H1 (cell line): ENCODE measurements around the gene TMEM200B. TPM values are rescaled to one million over a fixed set of nuclear protein-coding genes. Genes with fewer than 3 reads are reported as not detected.

Source experiments
- CTCF ChIA-PET: fragments of 300-600 bp; sonication (Branson Sonifier 250); formaldehyde crosslinking; loops from one replicate; lab custom pipeline; 2021; ENCODE audit not compliant: partially characterized antibody; lab: Charles Lee
- POLR2A ChIA-PET: fragments of 300-600 bp; sonication (Branson Sonifier 250); formaldehyde crosslinking; loops from one replicate; lab custom pipeline; 2021; ENCODE audit warnings: inconsistent platforms; ENCODE audit not compliant: partially characterized antibody; lab: Charles Lee
- DNase-seq, 2 experiments: peaks; one replicate each; pipeline versions ENCODE4 v3.0.0 to v3.0.0-alpha.2; 2010 to 2022; ENCODE audit warnings: low spot score in 2 of 2, low read depth in 1 of 2, mixed read lengths in 1 of 2
- FAIRE-seq: peaks from 2 replicates; lab custom pipeline; 2011; peaks lifted over from hg19 to GRCh38; lab: Jason Lieb, UNC
- H2AFZ ChIP-seq: 2 replicates; pipeline ENCODE4 v1.8.1; 2012; ENCODE audit warnings: low read length, inconsistent platforms
- H2AK5ac ChIP-seq: 2 replicates; pipeline ENCODE4 v1.6.1; 2013; ENCODE audit warnings: low read depth, low read length
- H2BK120ac ChIP-seq: replicated peaks from 2 replicates; pipeline ENCODE3; 2013; ENCODE audit warnings: low read depth, low read length, inconsistent platforms
- H2BK12ac ChIP-seq: 2 replicates; pipeline ENCODE4 v1.6.1; 2013; ENCODE audit warnings: low read depth, low read length
- H2BK15ac ChIP-seq: 2 replicates; pipeline ENCODE4 v1.6.1; 2013; ENCODE audit warnings: low read length
- H2BK20ac ChIP-seq: 2 replicates; pipeline ENCODE4 v1.6.1; 2013; ENCODE audit warnings: low read length
- H2BK5ac ChIP-seq: 2 replicates; pipeline ENCODE4 v1.6.1; 2013; ENCODE audit warnings: low read depth, low read length
- H3K14ac ChIP-seq: 2 replicates; pipeline ENCODE4 v1.6.1; 2013; ENCODE audit warnings: inconsistent platforms; ENCODE audit not compliant: insufficient read length
- H3K18ac ChIP-seq: 2 replicates; pipeline ENCODE4 v1.6.1; 2013; ENCODE audit warnings: low read length; ENCODE audit errors: extremely low read depth
- H3K23ac ChIP-seq: 2 replicates; pipeline ENCODE4 v1.6.1; 2013; ENCODE audit warnings: inconsistent platforms; ENCODE audit not compliant: insufficient read length
- H3K23me2 ChIP-seq: 2 replicates; pipeline ENCODE4 v1.6.1; 2013; ENCODE audit warnings: low read depth, low read length
- H3K27ac ChIP-seq: 2 replicates; pipeline ENCODE4 v1.6.1; 2011; ENCODE audit warnings: low read depth, low read length, inconsistent platforms
- H3K27me3 ChIP-seq, 4 experiments: replicated peaks in 1 of 4; 1 replicate in 1 of 4; 2 replicates in 3 of 4; pipeline versions ENCODE4 v1.6.1 to v1.8.1; 2011 to 2013; ENCODE audit warnings: low read length in 3 of 4, mild to moderate bottlenecking in 3 of 4, inconsistent platforms in 2 of 4, mixed read lengths in 2 of 4, moderate library complexity in 1 of 4; ENCODE audit not compliant: control insufficient read depth in 3 of 4, insufficient read depth in 3 of 4; ENCODE audit errors: extremely low read depth in 1 of 4
- H3K36me3 ChIP-seq, 4 experiments: 2 replicates each; pipeline versions ENCODE4 v1.6.1 to v1.8.1; 2011 to 2013; ENCODE audit warnings: mild to moderate bottlenecking in 4 of 4, low read length in 3 of 4, moderate library complexity in 2 of 4, control low read depth in 1 of 4, inconsistent platforms in 1 of 4; ENCODE audit not compliant: insufficient read depth in 4 of 4, control insufficient read depth in 2 of 4
- H3K4ac ChIP-seq: replicated peaks from 2 replicates; pipeline ENCODE3; 2013; ENCODE audit warnings: low read length, low read depth, mixed read lengths, inconsistent platforms; ENCODE audit not compliant: insufficient read length
- H3K4me1 ChIP-seq, 4 experiments: replicated peaks in 1 of 4; 1 replicate in 1 of 4; 2 replicates in 3 of 4; pipeline versions ENCODE4 v1.6.1 to v1.8.1; 2011 to 2013; ENCODE audit warnings: low read length in 3 of 4, inconsistent platforms in 2 of 4, mixed read lengths in 1 of 4; ENCODE audit not compliant: insufficient read depth in 4 of 4, control insufficient read depth in 3 of 4
- H3K4me2 ChIP-seq, 2 experiments: 2 replicates each; pipeline versions ENCODE4 v1.6.1 to v1.8.1; 2011 to 2013; ENCODE audit warnings: low read depth in 2 of 2, low read length in 2 of 2, control low read depth in 1 of 2, inconsistent platforms in 1 of 2, mild to moderate bottlenecking in 1 of 2; ENCODE audit not compliant: insufficient read depth in 1 of 2
- H3K4me3 ChIP-seq, 4 experiments: fragments of 200-600, 300-600 bp in 1 of 4; sonication (generic), shearing (Covaris generic), sonication (Bioruptor Twin) in 1 of 4; 2 replicates each; pipeline versions ENCODE4 v1.5.1 to v1.8.1; 2011 to 2016; ENCODE audit warnings: low read length in 4 of 4, low read depth in 3 of 4, control low read depth in 2 of 4, inconsistent platforms in 2 of 4, mild to moderate bottlenecking in 2 of 4, mixed read lengths in 1 of 4, moderate library complexity in 1 of 4; ENCODE audit not compliant: insufficient read depth in 2 of 4; ENCODE audit errors: extremely low read depth in 1 of 4
- H3K56ac ChIP-seq: replicated peaks from 2 replicates; pipeline ENCODE3; 2013; ENCODE audit warnings: low read depth, mild to moderate bottlenecking, mixed read lengths, low read length, inconsistent platforms; ENCODE audit not compliant: insufficient read length
- H3K79me1 ChIP-seq: 2 replicates; pipeline ENCODE4 v1.6.1; 2013; ENCODE audit warnings: low read depth, low read length, control low read depth
- H3K79me2 ChIP-seq, 2 experiments: 2 replicates each; pipeline versions ENCODE4 v1.6.1 to v1.8.1; 2012 to 2013; ENCODE audit warnings: low read length in 2 of 2, mild to moderate bottlenecking in 2 of 2, inconsistent platforms in 1 of 2; ENCODE audit not compliant: insufficient read depth in 2 of 2, control insufficient read depth in 1 of 2
- H3K9ac ChIP-seq, 4 experiments: replicated peaks in 1 of 4; 1 replicate in 1 of 4; 2 replicates in 3 of 4; pipeline versions ENCODE4 v1.6.1 to v1.8.1; 2011 to 2013; ENCODE audit warnings: low read depth in 3 of 4, low read length in 3 of 4, control low read depth in 2 of 4, mild to moderate bottlenecking in 2 of 4, moderate library complexity in 2 of 4, inconsistent platforms in 1 of 4; ENCODE audit errors: extremely low read depth in 1 of 4
- H3K9me3 ChIP-seq, 2 experiments: 2 replicates each; pipeline versions ENCODE4 v1.6.1 to v1.8.1; 2012 to 2013; ENCODE audit warnings: mild to moderate bottlenecking in 2 of 2, moderate library complexity in 2 of 2, control low read depth in 1 of 2, inconsistent platforms in 1 of 2, low read depth in 1 of 2, low read length in 1 of 2, mixed read lengths in 1 of 2; ENCODE audit not compliant: insufficient read depth in 2 of 2
- H4K20me1 ChIP-seq, 2 experiments: replicated peaks in 1 of 2; 2 replicates each; pipeline versions ENCODE3 to v1.8.1; 2011 to 2013; ENCODE audit warnings: inconsistent platforms in 2 of 2, low read length in 2 of 2, mild to moderate bottlenecking in 1 of 2; ENCODE audit not compliant: insufficient read depth in 2 of 2, control insufficient read depth in 1 of 2
- H4K5ac ChIP-seq: 2 replicates; pipeline ENCODE4 v1.6.1; 2013; ENCODE audit warnings: low read length, low read depth, mixed read lengths, inconsistent platforms; ENCODE audit not compliant: insufficient read length
- H4K8ac ChIP-seq: 2 replicates; pipeline ENCODE4 v1.8.0; 2013; ENCODE audit warnings: mild to moderate bottlenecking, moderate library complexity, low read length, inconsistent platforms; ENCODE audit not compliant: insufficient read depth; ENCODE audit errors: extremely low read depth
- H4K91ac ChIP-seq: replicated peaks from 2 replicates; pipeline ENCODE3; 2013; ENCODE audit warnings: low read length, mixed read lengths, inconsistent platforms; ENCODE audit not compliant: insufficient read length
- BACH1 ChIP-seq: IDR thresholded peaks from 2 replicates; pipeline ENCODE4 v1.6.1; 2012; ENCODE audit warnings: low read length, improper control_type of control experiment
- CHD2 ChIP-seq: IDR thresholded peaks from 2 replicates; pipeline ENCODE4 v1.6.1; 2012; ENCODE audit warnings: low read length, improper control_type of control experiment
- EGR1 ChIP-seq: IDR thresholded peaks from 2 replicates; pipeline ENCODE4 v1.6.1; 2011; ENCODE audit warnings: low read depth, low read length, borderline replicate concordance
- EP300 ChIP-seq, 2 experiments: IDR thresholded peaks; 1 replicate in 1 of 2; 2 replicates in 1 of 2; pipeline ENCODE4 v1.6.1; 2011 to 2012; ENCODE audit warnings: low read depth in 2 of 2, low read length in 2 of 2, mild to moderate bottlenecking in 2 of 2, borderline replicate concordance in 1 of 2, inconsistent platforms in 1 of 2, moderate library complexity in 1 of 2
- EZH2 ChIP-seq: fragments of 200-600 bp; sonication (generic); IDR thresholded peaks from 2 replicates; pipeline ENCODE4 v1.7.1; 2012; ENCODE audit warnings: low read depth, mild to moderate bottlenecking, moderate library complexity, low read length, inconsistent platforms; ENCODE audit not compliant: severe bottlenecking
- FOSL1 ChIP-seq: IDR thresholded peaks from 2 replicates; pipeline ENCODE4 v1.6.1; 2011; ENCODE audit warnings: mild to moderate bottlenecking, low read depth, low read length, moderate library complexity; ENCODE audit not compliant: insufficient read depth
- JUN ChIP-seq: IDR thresholded peaks from 2 replicates; pipeline ENCODE4 v1.6.1; 2011; ENCODE audit warnings: low read depth, mild to moderate bottlenecking, improper control_type of control experiment, low read length
- JUND ChIP-seq: IDR thresholded peaks from 2 replicates; pipeline ENCODE4 v1.6.1; 2011; ENCODE audit warnings: mild to moderate bottlenecking, improper control_type of control experiment, low read length
- KDM1A ChIP-seq: fragments of 200-600, 300-600 bp; sonication (generic); IDR thresholded peaks from 2 replicates; pipeline ENCODE4 v1.7.1; 2016; ENCODE audit warnings: mild to moderate bottlenecking, low read length, borderline replicate concordance
- KDM4A ChIP-seq: IDR thresholded peaks from one replicate; pipeline ENCODE4 v1.7.1; 2012; ENCODE audit warnings: low read depth, mild to moderate bottlenecking, moderate library complexity, low read length, inconsistent platforms; ENCODE audit not compliant: severe bottlenecking
- RNF2 ChIP-seq: fragments of 200-900, 300-1000 bp; sonication (generic); IDR thresholded peaks from 2 replicates; pipeline ENCODE4 v1.7.1; 2016; ENCODE audit warnings: borderline replicate concordance, low read depth, mild to moderate bottlenecking, antibody characterized with exemption, low read length; ENCODE audit not compliant: poor library complexity, severe bottlenecking; ENCODE audit errors: missing control alignments
- SUZ12 ChIP-seq: fragments of 200-600 bp; sonication (generic); IDR thresholded peaks from 2 replicates; pipeline ENCODE4 v1.6.1; 2012; ENCODE audit warnings: mild to moderate bottlenecking, inconsistent platforms, low read length, moderate library complexity, mixed read lengths
- WGBS, 2 experiments: shearing (Covaris generic) in 1 of 2; methylation state at CpG; one replicate each; pipeline versions ENCODE4 v1.1.6 to v1.1.7; 2013 to 2015; ENCODE audit warnings: low lambda C conversion rate in 2 of 2, mixed read lengths in 2 of 2, inconsistent platforms in 1 of 2, low coverage in 1 of 2, missing lambda C conversion rate in 1 of 2; ENCODE audit not compliant: insufficient replicate concordance in 2 of 2, insufficient coverage in 1 of 2, insufficient read length in 1 of 2; ENCODE audit errors: extremely low coverage in 1 of 2, missing lambda C conversion rate in 1 of 2; 5-methylcytosine and 5-hydroxymethylcytosine counted together
- polyA plus RNA-seq, 7 experiments: library from polyadenylated mRNA; depleted of rRNA in 3 of 7; stranded (reverse) in 5 of 7; unstranded in 2 of 7; fragments of >200 nt in 5 of 7; fragments of 200-250 nt in 2 of 7; gene quantifications; 1 replicate in 5 of 7; 2 replicates in 1 of 7; 4 replicates in 1 of 7; pipeline versions ENCODE4 v1.2.1 to v1.2.3, GENCODE V29; 2011 to 2013; ENCODE audit warnings: missing spikeins in 2 of 7, mixed read lengths in 2 of 7
- total RNA-seq: library from RNA; stranded (reverse); fragmentation: NEBNext Ultra II Directional; extraction: Animal tissue kit (Norgen Biotek cat#: 25700); gene quantifications from 2 replicates; pipeline ENCODE4 v1.2.1, GENCODE V29; 2021

The TMEM200B gene
- total and polyA plus RNA-seq, 2 of the 8 experiments (the other 6 are each of a cell fraction or from before 2014, with no cell fraction given) = 4.9 to 11.0 TPM

DNA sequence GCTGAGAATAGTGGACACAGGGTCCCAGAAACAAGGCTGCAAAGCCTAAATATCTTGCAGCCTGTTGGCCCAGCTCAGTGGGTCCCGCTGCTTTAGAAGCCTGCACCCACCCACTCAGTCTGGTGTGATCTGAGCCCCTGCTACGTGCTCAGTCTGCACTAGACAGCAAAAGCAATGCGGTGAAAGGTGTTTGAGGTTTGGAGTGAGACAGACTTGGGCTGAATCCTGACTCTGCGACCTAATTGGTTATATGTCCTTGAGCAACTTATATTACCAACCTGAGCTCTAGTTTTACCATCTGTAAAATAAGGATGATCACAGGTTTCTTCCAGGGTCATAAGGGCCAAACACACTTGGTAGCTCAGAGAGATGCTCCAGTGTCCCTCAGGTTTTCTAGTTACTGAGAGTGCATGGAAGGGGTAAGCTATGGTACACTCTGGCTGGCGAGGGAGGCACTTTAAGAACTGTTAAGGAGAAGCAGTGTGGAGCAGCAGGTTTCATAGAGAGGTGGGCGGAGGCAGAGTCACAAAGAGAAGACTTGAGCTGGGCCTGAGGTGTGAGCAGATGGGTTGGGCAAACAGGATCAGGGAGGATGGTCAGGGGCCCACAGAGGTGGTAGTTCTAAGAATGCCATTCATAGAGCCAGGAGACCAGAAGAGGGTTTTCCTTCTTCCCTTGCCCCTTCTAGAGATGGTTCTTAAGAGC is 10.1 kb downstream of the TMEM200B start:
- Histone ChIP-seq H2BK20ac (no peak overlapping the region), H2BK15ac (no peak overlapping the region), H3K56ac (no peak overlapping the region), H3K9me3 (no peaks in the 10 kb centered on the region), H3K36me3 (peaks cover 4 to 10% (median 6%) of the 10 kb centered on the region in 4 experiments; a peak in 6 of 8 replicates), H2AK5ac (no peak overlapping the region), H4K5ac (no peak overlapping the region), H3K4me3 (no peak overlapping the region), H3K4me2 (no peak overlapping the region), H3K23ac (no peak overlapping the region), H4K91ac (no peak overlapping the region), H3K9ac (no peak overlapping the region), H3K4ac (no peak overlapping the region), H3K79me1 (no peaks in the 10 kb centered on the region), H2BK120ac (no peak overlapping the region), H3K79me2 (no peaks in the 10 kb centered on the region), H2BK5ac (no peak overlapping the region), H3K27me3 (no peaks in the 10 kb centered on the region), H3K18ac (no peak overlapping the region), H4K8ac (no peak overlapping the region), H2AFZ (no peak overlapping the region), H3K14ac (no peak overlapping the region), H3K27ac (no peak overlapping the region), H3K23me2 (no peaks in the 10 kb centered on the region), H2BK12ac (no peak overlapping the region), H3K4me1 (peaks cover 2 to 7% (median 3%) of the 10 kb centered on the region in 4 experiments; a peak in 4 of 7 replicates), H4K20me1 (no peaks in the 10 kb centered on the region)
- DNase-seq = no peak
- CTCF ChIA-PET = interaction anchor here (0.5 to 5.1 kb wide), 16 partner anchors 8 to 419 kb away, joined by 3 to 18 read pairs (median 4); partner anchors contain the start of gene SRSF4
- POLR2A ChIA-PET = interaction anchor here (1.2 to 4.4 kb wide), 2 partner anchors 10 to 11 kb away, joined by 3 to 21 read pairs; partner anchors contain the start of gene TMEM200B
- WGBS, 2 experiments = 72% methylated on average over 6 of the region's 6 CpGs; no CpG with 5 or more reads in 1 of the 2 experiments
- FAIRE-seq = no peak
- TF ChIP-seq KDM4A (no peak), CHD2 (no peak), FOSL1 (no peak), RNF2 (no peak), BACH1 (no peak), EZH2 (no peak), SUZ12 (no peak), JUN (no peak), EGR1 (no peak), JUND (no peak), KDM1A (no peak), EP300 (IDR thresholded peaks at IDR 0.05; ENCODE audit: borderline replicate concordance in 1 of 2, low read depth in 2 of 2, low read length in 2 of 2) (no peak)
